Loucy (cell line): ENCODE data around the gene NELFCD.

ENCODE experiments used
- H2AFZ ChIP-seq: fragments of 200-600 bp; sonication (generic); 2 replicates; pipeline ENCODE4 v1.6.0; 2016; ENCODE audit warnings: antibody characterized with exemption, mild to moderate bottlenecking, low read length, moderate library complexity
- H3F3A ChIP-seq: fragments of 200-600 bp; 2 replicates; pipeline ENCODE4 v1.6.0; 2016; ENCODE audit warnings: antibody characterized with exemption, low read depth, mild to moderate bottlenecking
- H3K27me3 ChIP-seq: fragments of 200-600 bp; sonication (generic); 2 replicates; pipeline ENCODE4 v1.6.1; 2014; ENCODE audit warnings: low read length, mild to moderate bottlenecking; ENCODE audit not compliant: insufficient read depth, poor library complexity, severe bottlenecking
- H3K36me3 ChIP-seq: fragments of 200-600 bp; sonication (generic); 2 replicates; pipeline ENCODE4 v1.6.1; 2016; ENCODE audit warnings: low read length; ENCODE audit not compliant: insufficient read depth
- H3K4me1 ChIP-seq: fragments of 200-600 bp; sonication (generic); 2 replicates; pipeline ENCODE4 v1.5.1; 2014; ENCODE audit warnings: low read length, mild to moderate bottlenecking; ENCODE audit not compliant: insufficient read depth, poor library complexity, severe bottlenecking
- H3K4me2 ChIP-seq: fragments of 200-600 bp; sonication (generic); 2 replicates; pipeline ENCODE4 v1.6.0; 2014; ENCODE audit warnings: antibody characterized with exemption, low read length, low read depth, mild to moderate bottlenecking; ENCODE audit not compliant: poor library complexity, severe bottlenecking
- H3K4me3 ChIP-seq: fragments of 200-600 bp; sonication (generic); 2 replicates; pipeline ENCODE4 v1.5.1; 2014; ENCODE audit warnings: low read length, mild to moderate bottlenecking, mixed read lengths; ENCODE audit not compliant: poor library complexity, severe bottlenecking
- H3K79me2 ChIP-seq: fragments of 200-600 bp; sonication (generic); 2 replicates; pipeline ENCODE4 v1.6.1; 2014; ENCODE audit warnings: low read length; ENCODE audit not compliant: insufficient read depth
- H3K9ac ChIP-seq: fragments of 200-600 bp; sonication (generic); 2 replicates; pipeline ENCODE4 v1.6.0; 2014; ENCODE audit warnings: mild to moderate bottlenecking, low read depth, low read length, moderate library complexity; ENCODE audit not compliant: poor library complexity, severe bottlenecking
- H3K9me2 ChIP-seq: fragments of 200-600 bp; sonication (generic); replicated peaks from 2 replicates; pipeline ENCODE4 v1.6.1; 2016; ENCODE audit warnings: low read depth, low read length, mixed read lengths
- H3K9me3 ChIP-seq: fragments of 200-600 bp; sonication (generic); 2 replicates; pipeline ENCODE4 v1.6.1; 2014; ENCODE audit warnings: mild to moderate bottlenecking, antibody characterized with exemption, low read length, low read depth; ENCODE audit not compliant: insufficient read depth
- H4K20me1 ChIP-seq: fragments of 200-600 bp; sonication (generic); 2 replicates; pipeline ENCODE4 v1.6.0; 2014; ENCODE audit warnings: antibody characterized with exemption, low read length, mild to moderate bottlenecking; ENCODE audit not compliant: insufficient read depth, poor library complexity, severe bottlenecking
- CTCF ChIP-seq: fragments of 200-600 bp; sonication (generic); conservative IDR thresholded peaks from 2 replicates; pipeline ENCODE4 v1.5.1; 2014; ENCODE audit warnings: mild to moderate bottlenecking, antibody characterized with exemption, low read length
- EZH2phosphoT487 ChIP-seq: fragments of 200-600 bp; IDR thresholded peaks from 2 replicates; pipeline ENCODE4 v1.6.1; 2018; ENCODE audit warnings: antibody characterized with exemption, mild to moderate bottlenecking, moderate library complexity, borderline replicate concordance

Gene NELFCD

DNA sequence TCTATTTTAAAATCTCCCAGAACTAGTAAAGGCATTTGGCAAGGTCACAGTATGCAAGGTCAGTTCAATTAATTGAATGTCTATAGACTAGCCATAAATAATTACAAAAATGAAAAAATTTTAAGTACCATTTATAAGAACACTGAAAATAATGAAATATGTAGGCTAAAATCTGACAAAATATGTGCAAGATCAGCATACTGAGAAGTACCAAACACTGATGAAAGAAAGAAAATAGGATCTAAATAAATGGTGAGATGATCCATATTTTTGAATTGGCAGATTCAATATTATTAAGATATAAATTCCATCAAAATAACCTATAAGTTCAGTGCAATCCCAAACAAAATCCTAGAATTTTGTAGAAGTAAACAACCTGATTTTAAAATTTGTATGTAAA, 28.0 kb upstream of the NELFCD start:
- TF ChIP-seq CTCF (no peak), EZH2phosphoT487 (no peak)
- no peaks in the 10 kb centered on the region for H3K9me3 ChIP-seq
- H3K36me3 ChIP-seq: no peaks in the 10 kb centered on the region
- H3K27me3 ChIP-seq: peaks cover 4% of the 10 kb centered on the region
- no peak overlapping the region for H3K9ac ChIP-seq
- H3K4me1 ChIP-seq: no peaks in the 10 kb centered on the region
- no peak overlapping the region for H3K4me2 ChIP-seq
- no peak overlapping the region for H3K4me3 ChIP-seq
- no peaks in the 10 kb centered on the region for H3F3A ChIP-seq
- no peaks in the 10 kb centered on the region for H4K20me1 ChIP-seq
- no peak overlapping the region for H2AFZ ChIP-seq
- no peaks in the 10 kb centered on the region for H3K9me2 ChIP-seq
- H3K79me2 ChIP-seq: no peaks in the 10 kb centered on the region

DNA sequence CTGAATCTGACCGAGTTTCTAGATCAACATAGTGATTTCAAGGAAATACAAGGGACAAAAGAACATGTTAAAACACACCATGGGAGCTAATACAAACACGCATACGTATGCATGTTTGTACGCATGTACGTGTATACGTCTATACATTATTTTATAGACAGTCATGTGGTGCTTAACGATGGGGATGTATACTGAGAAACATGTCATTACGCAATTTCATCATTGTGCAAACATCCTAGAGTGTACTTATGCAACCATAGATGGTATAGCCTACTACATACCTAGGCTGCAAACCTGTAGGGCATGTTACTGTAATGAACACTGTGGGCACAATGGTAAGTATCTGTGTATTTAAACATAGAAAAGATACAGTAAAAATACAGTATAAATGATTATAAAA, 25.0 kb upstream of the NELFCD start:
- Histone ChIP-seq H3K4me1 (no peaks in the 10 kb centered on the region), H3K36me3 (no peaks in the 10 kb centered on the region), H3K9me2 (no peaks in the 10 kb centered on the region), H3K9me3 (no peaks in the 10 kb centered on the region), H3K9ac (no peak overlapping the region), H3F3A (no peaks in the 10 kb centered on the region), H3K27me3 (peaks cover 4% of the 10 kb centered on the region), H3K79me2 (no peaks in the 10 kb centered on the region), H3K4me2 (no peak overlapping the region), H3K4me3 (no peak overlapping the region), H2AFZ (no peak overlapping the region), H4K20me1 (no peaks in the 10 kb centered on the region)
- TF ChIP-seq EZH2phosphoT487: no peak
- no peak for TF ChIP-seq CTCF

GRCh38 chr20:58959652-58960051, 21.4 kb upstream of the NELFCD start:
- Histone ChIP-seq H3K4me2 (no peak overlapping the region), H3K4me1 (no peaks in the 10 kb centered on the region), H3F3A (no peaks in the 10 kb centered on the region), H3K9me2 (no peaks in the 10 kb centered on the region), H3K27me3 (no peaks in the 10 kb centered on the region), H3K4me3 (no peak overlapping the region), H3K79me2 (no peaks in the 10 kb centered on the region), H3K9ac (no peak overlapping the region), H2AFZ (no peak overlapping the region), H3K36me3 (no peaks in the 10 kb centered on the region), H3K9me3 (no peaks in the 10 kb centered on the region), H4K20me1 (no peaks in the 10 kb centered on the region)
- TF ChIP-seq EZH2phosphoT487: no peak
- no peak for TF ChIP-seq CTCF
